H1 (cell line): Measurements from ENCODE around the gene ZFPL1. TPM values are rescaled to one million over a fixed set of nuclear protein-coding genes. Genes with fewer than 3 reads are reported as not detected.

Experiments used
- CREB1 ChIP-seq: IDR thresholded peaks from 2 replicates; pipeline ENCODE4 v1.6.1; 2012; ENCODE audit warnings: inconsistent platforms
- EGR1 ChIP-seq: IDR thresholded peaks from 2 replicates; pipeline ENCODE4 v1.6.1; 2011; ENCODE audit warnings: low read depth, low read length, borderline replicate concordance
- HDAC2 ChIP-seq, 2 experiments: fragments of 300-600 bp in 1 of 2; sonication (generic) in 1 of 2; IDR thresholded peaks; 2 replicates each; pipeline ENCODE4 v1.6.1; 2011 to 2012; ENCODE audit warnings: low read depth in 2 of 2, low read length in 2 of 2, mild to moderate bottlenecking in 2 of 2, moderate library complexity in 2 of 2, borderline replicate concordance in 1 of 2, inconsistent platforms in 1 of 2
- HDAC6 ChIP-seq: IDR thresholded peaks from one replicate; pipeline ENCODE4 v1.7.1; 2012; ENCODE audit warnings: low read depth, mild to moderate bottlenecking, inconsistent platforms, low read length, moderate library complexity
- polyA plus RNA-seq, 7 experiments: library from polyadenylated mRNA; depleted of rRNA in 3 of 7; stranded (reverse) in 5 of 7; unstranded in 2 of 7; fragments of >200 nt in 5 of 7; fragments of 200-250 nt in 2 of 7; gene quantifications; 1 replicate in 5 of 7; 2 replicates in 1 of 7; 4 replicates in 1 of 7; pipeline versions ENCODE4 v1.2.1 to v1.2.3, GENCODE V29; 2011 to 2013; ENCODE audit warnings: missing spikeins in 2 of 7, mixed read lengths in 2 of 7
- total RNA-seq: library from RNA; stranded (reverse); fragmentation: NEBNext Ultra II Directional; extraction: Animal tissue kit (Norgen Biotek cat#: 25700); gene quantifications from 2 replicates; pipeline ENCODE4 v1.2.1, GENCODE V29; 2021

ZFPL1 gene
- total and polyA plus RNA-seq, 2 of the 8 experiments (the other 6 are each of a cell fraction or from before 2014, with no cell fraction given) = 21.5 to 76.8 TPM

DNA sequence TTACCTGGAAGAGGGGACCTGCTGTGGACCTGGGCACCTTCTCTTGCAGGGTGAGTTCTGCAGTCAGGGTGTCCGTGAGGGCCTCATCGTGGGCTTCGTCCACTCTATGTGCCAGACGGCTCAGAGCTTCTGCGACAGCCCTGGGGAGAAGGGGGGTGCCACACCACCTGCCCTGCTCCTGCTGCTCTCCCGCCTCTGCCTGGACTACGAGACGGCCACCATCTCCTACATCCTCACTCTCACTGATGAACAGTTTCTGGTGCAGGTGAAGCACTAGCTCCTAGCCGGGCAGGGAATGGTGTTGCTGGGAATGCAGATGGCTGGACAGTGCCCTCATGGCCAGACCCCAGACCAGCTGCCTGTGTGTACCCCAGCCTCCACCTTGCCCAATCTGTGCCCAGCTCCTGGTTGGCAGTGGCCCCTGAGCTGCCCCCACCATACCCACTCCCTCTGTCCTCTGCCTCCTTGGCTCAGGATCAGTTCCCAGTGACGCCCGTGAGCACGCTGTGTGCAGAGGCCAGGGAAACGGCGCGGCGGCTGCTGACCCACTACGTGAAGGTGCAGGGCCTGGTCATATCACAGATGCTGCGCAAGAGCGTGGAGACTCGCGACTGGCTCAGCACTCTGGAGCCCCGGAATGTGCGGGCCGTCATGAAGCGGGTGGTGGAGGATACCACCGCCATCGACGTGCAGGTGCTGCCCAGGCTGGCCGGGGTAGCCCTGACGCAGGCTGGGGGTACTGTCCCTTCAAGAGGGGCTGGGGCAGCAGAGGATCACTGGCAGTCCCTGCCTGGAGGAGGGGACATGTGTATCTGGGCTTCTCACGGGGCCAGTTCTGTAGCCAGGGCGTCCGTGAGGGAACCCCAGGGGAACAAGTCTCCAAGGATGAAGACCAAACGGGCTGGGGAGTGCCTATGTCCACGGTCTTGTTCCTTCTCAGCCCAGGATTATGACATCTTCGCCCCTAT lies 25.5 kb downstream of the ZFPL1 start (continued):
- no peak for TF ChIP-seq HDAC6
- TF ChIP-seq HDAC2 (IDR thresholded peaks at IDR 0.05; ENCODE audit: borderline replicate concordance in 1 of 2, low read depth in 2 of 2, low read length in 2 of 2) = no peak
- no peak for TF ChIP-seq CREB1
- TF ChIP-seq EGR1 = no peak
